ENCODE data around the gene FOXF1.

FOXF1 gene

GRCh38 chr16:86478779-86479178, 31.5 kb upstream of the FOXF1 start:
- H3K4me2 ChIP-seq (ENCODE audit: low read depth, low read length): no peak overlapping the region
- no peak overlapping the region for H3K4me3 ChIP-seq (ENCODE audit: low read length)
- TF ChIP-seq EZH2 (optimal IDR thresholded peaks at IDR 0.05; ENCODE audit: low read depth, low read length) (no peak), EZH2phosphoT487 (IDR thresholded peaks at IDR 0.05; ENCODE audit: low read length) (no peak), CTCF (IDR thresholded peaks at IDR 0.05; ENCODE audit: low read length) (no peak)
- H4K20me1 ChIP-seq (ENCODE audit: insufficient read depth, low read length): no peaks in the 10 kb centered on the region
- H3F3A ChIP-seq (ENCODE audit: insufficient read depth, low read length): no peaks in the 10 kb centered on the region
- no peak overlapping the region for H3K9ac ChIP-seq (ENCODE audit: low read length)
- H3K36me3 ChIP-seq (replicated peaks; ENCODE audit: insufficient read depth, low read length): no peaks in the 10 kb centered on the region
- peaks cover 77% of the 10 kb centered on the region for H3K27me3 ChIP-seq (replicated peaks; ENCODE audit: insufficient read depth, low read length)
- H2AFZ ChIP-seq (ENCODE audit: low read length): no peak overlapping the region
- H3K9me2 ChIP-seq (replicated peaks; ENCODE audit: insufficient read depth, low read length): no peaks in the 10 kb centered on the region
- no peaks in the 10 kb centered on the region for H3K79me2 ChIP-seq (ENCODE audit: low read length)
- H3K4me1 ChIP-seq (ENCODE audit: low read length): no peaks in the 10 kb centered on the region
- H3K9me3 ChIP-seq (replicated peaks; ENCODE audit: insufficient read depth, low read length): no peaks in the 10 kb centered on the region
- H3K27ac ChIP-seq (ENCODE audit: low read length): no peak overlapping the region
- no peak for DNase-seq

GRCh38 chr16:86479419-86479818, 30.9 kb upstream of the FOXF1 start:
- no peaks in the 10 kb centered on the region for H3K36me3 ChIP-seq (replicated peaks; ENCODE audit: insufficient read depth, low read length)
- H3K27ac ChIP-seq (ENCODE audit: low read length): no peak overlapping the region
- no peak overlapping the region for H2AFZ ChIP-seq (ENCODE audit: low read length)
- H3K4me3 ChIP-seq (ENCODE audit: low read length): no peak overlapping the region
- H3K79me2 ChIP-seq (ENCODE audit: low read length): no peaks in the 10 kb centered on the region
- H3K9me2 ChIP-seq (replicated peaks; ENCODE audit: insufficient read depth, low read length): no peaks in the 10 kb centered on the region
- TF ChIP-seq EZH2 (optimal IDR thresholded peaks at IDR 0.05; ENCODE audit: low read depth, low read length) (no peak), CTCF (IDR thresholded peaks at IDR 0.05; ENCODE audit: low read length) (no peak), EZH2phosphoT487 (IDR thresholded peaks at IDR 0.05; ENCODE audit: low read length) (no peak)
- no peak for DNase-seq
- H3K4me1 ChIP-seq (ENCODE audit: low read length): no peaks in the 10 kb centered on the region
- H3K9ac ChIP-seq (ENCODE audit: low read length): no peak overlapping the region
- H3K4me2 ChIP-seq (ENCODE audit: low read depth, low read length): no peak overlapping the region
- H3K9me3 ChIP-seq (replicated peaks; ENCODE audit: insufficient read depth, low read length): no peaks in the 10 kb centered on the region
- no peaks in the 10 kb centered on the region for H4K20me1 ChIP-seq (ENCODE audit: insufficient read depth, low read length)
- H3F3A ChIP-seq (ENCODE audit: insufficient read depth, low read length): no peaks in the 10 kb centered on the region
- peaks cover 72% of the 10 kb centered on the region for H3K27me3 ChIP-seq (replicated peaks; ENCODE audit: insufficient read depth, low read length)

- no peak overlapping the region for H3K4me2 ChIP-seq (ENCODE audit: low read depth, low read length)
- no peak for DNase-seq
- no peak overlapping the region for H3K9ac ChIP-seq (ENCODE audit: low read length)
- no peaks in the 10 kb centered on the region for H3K79me2 ChIP-seq (ENCODE audit: low read length)
- no peaks in the 10 kb centered on the region for H4K20me1 ChIP-seq (ENCODE audit: insufficient read depth, low read length)
- no peaks in the 10 kb centered on the region for H3K9me3 ChIP-seq (replicated peaks; ENCODE audit: insufficient read depth, low read length)
- H3K27ac ChIP-seq (ENCODE audit: low read length): no peak overlapping the region
- no peak for TF ChIP-seq EZH2phosphoT487 (IDR thresholded peaks at IDR 0.05; ENCODE audit: low read length)
- TF ChIP-seq EZH2 (optimal IDR thresholded peaks at IDR 0.05; ENCODE audit: low read depth, low read length): no peak
- TF ChIP-seq CTCF (IDR thresholded peaks at IDR 0.05; ENCODE audit: low read length): no peak
- no peaks in the 10 kb centered on the region for H3K4me1 ChIP-seq (ENCODE audit: low read length)
- H2AFZ ChIP-seq (ENCODE audit: low read length): no peak overlapping the region
- H3K4me3 ChIP-seq (ENCODE audit: low read length): no peak overlapping the region
- H3F3A ChIP-seq (ENCODE audit: insufficient read depth, low read length): no peaks in the 10 kb centered on the region
- no peaks in the 10 kb centered on the region for H3K36me3 ChIP-seq (replicated peaks; ENCODE audit: insufficient read depth, low read length)
- peaks cover 63% of the 10 kb centered on the region for H3K27me3 ChIP-seq (replicated peaks; ENCODE audit: insufficient read depth, low read length)
- H3K9me2 ChIP-seq (replicated peaks; ENCODE audit: insufficient read depth, low read length): no peaks in the 10 kb centered on the region
Observed at GRCh38 chr16:86480444-86480843, 29.9 kb upstream of the FOXF1 start.

Data from MM.1S (cell line).